GM12864 (cell line): ENCODE data around the gene DENND1A.

ENCODE experiments used
- DNase-seq: peaks from one replicate; pipeline ENCODE4 v3.0.0-alpha.2; 2011; ENCODE audit warnings: low read depth
- H3K4me3 ChIP-seq: 2 replicates; pipeline ENCODE4 v1.5.1; 2011; ENCODE audit warnings: mild to moderate bottlenecking, low read depth, low read length, control low read depth
- CTCF ChIP-seq: IDR thresholded peaks from 2 replicates; pipeline ENCODE4 v1.5.1; 2011; ENCODE audit warnings: low read depth, mild to moderate bottlenecking, moderate library complexity, low read length, control low read depth, inconsistent platforms; ENCODE audit errors: missing control alignments

DENND1A gene

GRCh38 chr9:123528501-123528900 lies 401.4 kb downstream of the DENND1A start:
- no peak for DNase-seq
- no peak for TF ChIP-seq CTCF
- H3K4me3 ChIP-seq: no peak overlapping the region

- H3K4me3 ChIP-seq: no peak overlapping the region
- TF ChIP-seq CTCF: no peak
- DNase-seq: no peak
Observed at GRCh38 chr9:123527981-123528380, 401.9 kb downstream of the DENND1A start.

GRCh38 chr9:123525957-123526356 lies 404.0 kb downstream of the DENND1A start:
- TF ChIP-seq CTCF: no peak
- no peak for DNase-seq
- no peak overlapping the region for H3K4me3 ChIP-seq

- no peak for DNase-seq
- no peak for TF ChIP-seq CTCF
- no peak overlapping the region for H3K4me3 ChIP-seq
Observed at GRCh38 chr9:123525424-123525823, 404.5 kb downstream of the DENND1A start.

GRCh38 chr9:123524866-123525265 lies 405.1 kb downstream of the DENND1A start:
- no peak for DNase-seq
- TF ChIP-seq CTCF: no peak

GRCh38 chr9:123523845-123524244 lies 406.1 kb downstream of the DENND1A start:
- TF ChIP-seq CTCF: no peak
- no peak for DNase-seq
- H3K4me3 ChIP-seq: no peak overlapping the region

More at GRCh38 chr9:123524866-123525265, 405.1 kb downstream of the DENND1A start:
- no peak overlapping the region for H3K4me3 ChIP-seq

- no peak for DNase-seq
- no peak overlapping the region for H3K4me3 ChIP-seq
- TF ChIP-seq CTCF: no peak
Observed at GRCh38 chr9:123523001-123523400, 406.9 kb downstream of the DENND1A start.
